ENCODE measurements around the gene MBIP. TPM values are rescaled to one million over a fixed set of nuclear protein-coding genes. Genes with fewer than 3 reads are reported as not detected.
A peak's percentile ranks its signal among the peaks of the same experiment; 100 is the strongest.

MBIP gene
- total RNA-seq, 1 donor from 2014 or later: 26.7 TPM

DNA sequence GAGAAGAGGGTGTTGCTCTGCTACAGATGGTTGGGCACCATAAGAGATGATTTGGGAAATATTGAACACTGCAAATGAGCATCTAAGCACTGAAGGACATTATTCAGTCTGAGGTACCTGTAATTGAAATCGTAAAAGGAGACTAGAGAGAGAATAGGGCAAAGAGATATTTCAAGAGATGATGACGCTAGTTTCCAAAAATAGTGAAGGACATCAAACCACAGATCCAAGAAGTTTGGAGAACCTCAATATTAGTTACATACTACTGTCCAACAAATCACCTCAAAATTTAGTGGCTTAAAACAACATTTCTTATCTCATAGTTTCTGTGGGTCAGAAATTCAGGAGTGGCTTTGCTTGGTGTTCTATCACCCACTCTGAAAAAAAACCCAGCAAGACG lies 4.5 kb upstream of the MBIP start:
- no peaks in the 10 kb centered on the region for H3K36me3 Mint-ChIP-seq (ENCODE audit: unreplicated experiment)
- peaks cover 7% of the 10 kb centered on the region for H3K9me3 Mint-ChIP-seq (ENCODE audit: unreplicated experiment)
- no peak overlapping the region for H3K27ac Mint-ChIP-seq (ENCODE audit: unreplicated experiment)
- H3K27me3 Mint-ChIP-seq (ENCODE audit: unreplicated experiment): peaks cover 7% of the 10 kb centered on the region
- no peak overlapping the region for H3K4me3 Mint-ChIP-seq (ENCODE audit: unreplicated experiment)
- H3K4me1 Mint-ChIP-seq (ENCODE audit: low read depth, unreplicated experiment): peaks cover 3% of the 10 kb centered on the region
- DNase-seq: no peak
- TF ChIP-seq, protein P1, sequence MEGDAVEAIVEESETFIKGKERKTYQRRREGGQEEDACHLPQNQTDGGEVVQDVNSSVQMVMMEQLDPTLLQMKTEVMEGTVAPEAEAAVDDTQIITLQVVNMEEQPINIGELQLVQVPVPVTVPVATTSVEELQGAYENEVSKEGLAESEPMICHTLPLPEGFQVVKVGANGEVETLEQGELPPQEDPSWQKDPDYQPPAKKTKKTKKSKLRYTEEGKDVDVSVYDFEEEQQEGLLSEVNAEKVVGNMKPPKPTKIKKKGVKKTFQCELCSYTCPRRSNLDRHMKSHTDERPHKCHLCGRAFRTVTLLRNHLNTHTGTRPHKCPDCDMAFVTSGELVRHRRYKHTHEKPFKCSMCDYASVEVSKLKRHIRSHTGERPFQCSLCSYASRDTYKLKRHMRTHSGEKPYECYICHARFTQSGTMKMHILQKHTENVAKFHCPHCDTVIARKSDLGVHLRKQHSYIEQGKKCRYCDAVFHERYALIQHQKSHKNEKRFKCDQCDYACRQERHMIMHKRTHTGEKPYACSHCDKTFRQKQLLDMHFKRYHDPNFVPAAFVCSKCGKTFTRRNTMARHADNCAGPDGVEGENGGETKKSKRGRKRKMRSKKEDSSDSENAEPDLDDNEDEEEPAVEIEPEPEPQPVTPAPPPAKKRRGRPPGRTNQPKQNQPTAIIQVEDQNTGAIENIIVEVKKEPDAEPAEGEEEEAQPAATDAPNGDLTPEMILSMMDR (IDR thresholded peaks at IDR 0.05; ENCODE audit: partially characterized antibody, unreplicated experiment): no peak

GRCh38 chr14:36320897-36321381 lies 502 bp upstream of the MBIP start:
- peaks cover 7% of the 10 kb centered on the region for H3K9me3 Mint-ChIP-seq (ENCODE audit: unreplicated experiment)
- H3K4me3 Mint-ChIP-seq (ENCODE audit: unreplicated experiment): peak overlapping the region; percentile 91
- peaks cover 8% of the 10 kb centered on the region for H3K4me1 Mint-ChIP-seq (ENCODE audit: low read depth, unreplicated experiment)
- H3K36me3 Mint-ChIP-seq (ENCODE audit: unreplicated experiment): no peaks in the 10 kb centered on the region
- no peak for DNase-seq
- H3K27ac Mint-ChIP-seq (ENCODE audit: unreplicated experiment): no peak overlapping the region
- H3K27me3 Mint-ChIP-seq (ENCODE audit: unreplicated experiment): peaks cover 5% of the 10 kb centered on the region
- TF ChIP-seq, protein P1 (IDR thresholded peaks at IDR 0.05; ENCODE audit: partially characterized antibody, unreplicated experiment): no peak

GRCh38 chr14:36319899-36320199 lies 588 bp downstream of the MBIP start:
- DNase-seq: no peak
- Mint-ChIP-seq H3K9me3 (ENCODE audit: unreplicated experiment) (peaks cover 7% of the 10 kb centered on the region), H3K27me3 (ENCODE audit: unreplicated experiment) (peaks cover 5% of the 10 kb centered on the region), H3K27ac (ENCODE audit: unreplicated experiment) (peak overlapping the region; percentile 94), H3K4me3 (ENCODE audit: unreplicated experiment) (peak overlapping the region; percentile 91), H3K4me1 (ENCODE audit: low read depth, unreplicated experiment) (peaks cover 8% of the 10 kb centered on the region), H3K36me3 (ENCODE audit: unreplicated experiment) (no peaks in the 10 kb centered on the region)
- TF ChIP-seq, protein P1 (IDR thresholded peaks at IDR 0.05; ENCODE audit: partially characterized antibody, unreplicated experiment): no peak

GRCh38 chr14:36317650-36318049 lies 2.8 kb downstream of the MBIP start:
- TF ChIP-seq, protein P1 (IDR thresholded peaks at IDR 0.05; ENCODE audit: partially characterized antibody, unreplicated experiment): no peak

DNA sequence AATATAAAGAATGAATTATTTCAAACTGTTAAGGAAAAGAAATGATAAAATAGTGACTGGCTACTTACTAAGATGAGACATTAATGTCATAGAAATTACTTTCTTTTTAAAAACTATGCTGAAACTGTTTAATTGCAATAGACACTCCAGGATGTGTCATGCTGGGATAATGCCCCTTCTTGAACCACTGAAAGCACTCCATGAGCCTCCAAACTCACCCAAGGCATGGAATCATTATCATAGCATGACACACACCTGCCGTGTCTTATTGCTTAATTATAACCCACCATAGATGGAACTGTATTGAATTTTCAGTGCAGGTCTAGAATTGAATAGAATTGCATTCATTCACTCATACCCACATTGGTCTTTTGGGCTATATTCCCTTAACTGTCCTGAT lies 4.3 kb downstream of the MBIP start:
- Mint-ChIP-seq H3K9me3 (ENCODE audit: unreplicated experiment) (peaks cover 7% of the 10 kb centered on the region), H3K4me3 (ENCODE audit: unreplicated experiment) (no peak overlapping the region), H3K27me3 (ENCODE audit: unreplicated experiment) (peaks cover 5% of the 10 kb centered on the region), H3K36me3 (ENCODE audit: unreplicated experiment) (no peaks in the 10 kb centered on the region), H3K27ac (ENCODE audit: unreplicated experiment) (no peak overlapping the region), H3K4me1 (ENCODE audit: low read depth, unreplicated experiment) (peaks cover 14% of the 10 kb centered on the region)
- no peak for DNase-seq
- TF ChIP-seq, protein P1 (IDR thresholded peaks at IDR 0.05; ENCODE audit: partially characterized antibody, unreplicated experiment): no peak

More at GRCh38 chr14:36317650-36318049, 2.8 kb downstream of the MBIP start:
- Mint-ChIP-seq H3K4me1 (ENCODE audit: low read depth, unreplicated experiment) (peaks cover 14% of the 10 kb centered on the region), H3K27ac (ENCODE audit: unreplicated experiment) (no peak overlapping the region), H3K4me3 (ENCODE audit: unreplicated experiment) (no peak overlapping the region), H3K36me3 (ENCODE audit: unreplicated experiment) (no peaks in the 10 kb centered on the region), H3K27me3 (ENCODE audit: unreplicated experiment) (peaks cover 5% of the 10 kb centered on the region), H3K9me3 (ENCODE audit: unreplicated experiment) (peaks cover 7% of the 10 kb centered on the region)
- DNase-seq: no peak
